Measurements from ENCODE around the gene PRDM16.

Gene PRDM16

GRCh38 chr1:3477241-3477995 lies 408.4 kb downstream of the PRDM16 start:
- DNase-seq (ENCODE audit: low read depth) = no peak

GRCh38 chr1:3478187-3478586 lies 409.2 kb downstream of the PRDM16 start:
- no peak for DNase-seq (ENCODE audit: low read depth)

GRCh38 chr1:3479511-3480368 lies 410.7 kb downstream of the PRDM16 start:
- no peak for DNase-seq (ENCODE audit: low read depth)

- no peak for DNase-seq (ENCODE audit: low read depth)
Observed at GRCh38 chr1:3480369-3480719, 411.3 kb downstream of the PRDM16 start.

GRCh38 chr1:3481046-3481445 lies 412.0 kb downstream of the PRDM16 start:
- DNase-seq (ENCODE audit: low read depth) = no peak

GRCh38 chr1:3481836-3482375 lies 412.9 kb downstream of the PRDM16 start:
- no peak for DNase-seq (ENCODE audit: low read depth)

GRCh38 chr1:3482378-3482849 lies 413.4 kb downstream of the PRDM16 start:
- no peak for DNase-seq (ENCODE audit: low read depth)

GRCh38 chr1:3483380-3483779 lies 414.4 kb downstream of the PRDM16 start:
- DNase-seq (ENCODE audit: low read depth) = no peak

- DNase-seq (ENCODE audit: low read depth) = no peak
Observed at GRCh38 chr1:3483801-3484444, 414.9 kb downstream of the PRDM16 start.

GRCh38 chr1:3485016-3485415 lies 416.0 kb downstream of the PRDM16 start:
- no peak for DNase-seq (ENCODE audit: low read depth)

All from fibroblast of the conjunctiva (primary cell).